HEK293 (cell line): ENCODE measurements around the gene PPM1J.
A peak's percentile ranks its signal among the peaks of the same experiment; 100 is the strongest.

Source experiments
- CTCF ChIA-PET: fragments of 350-600 bp; formaldehyde crosslinking; extraction: SDS; loops from one replicate; lab custom pipeline; 2021; ENCODE audit warnings: antibody characterized with exemption; lab: Yijun Ruan, JAX
- POLR2A ChIA-PET: fragments of 300-600 bp; formaldehyde crosslinking; extraction: SDS; loops from one replicate; lab custom pipeline; 2020; ENCODE audit warnings: antibody characterized with exemption, inconsistent platforms; lab: Yijun Ruan, JAX
- H3K27ac ChIP-seq: fragments of 200-500 bp; sonication (Bioruptor generic); 2 replicates; pipeline ENCODE4 v1.5.1; 2014; ENCODE audit warnings: low read depth, low read length, control low read depth, inconsistent platforms; ENCODE audit errors: extremely low read depth
- H3K36me3 ChIP-seq, 2 experiments: fragments of 200-500 bp in 1 of 2; sonication (Bioruptor generic) in 1 of 2; 1 replicate in 1 of 2; 2 replicates in 1 of 2; pipeline ENCODE4 v1.5.1; 2014 to 2017; ENCODE audit warnings: inconsistent platforms in 2 of 2, low read length in 2 of 2; ENCODE audit not compliant: control insufficient read depth in 2 of 2, insufficient read depth in 1 of 2
- H3K4me1 ChIP-seq: fragments of 200-500 bp; sonication (Bioruptor generic); 2 replicates; pipeline ENCODE4 v1.5.1; 2014; ENCODE audit warnings: mild to moderate bottlenecking, low read length, inconsistent platforms; ENCODE audit not compliant: control insufficient read depth, insufficient read depth
- H3K4me3 ChIP-seq: 2 replicates; pipeline ENCODE4 v1.5.1; 2011; ENCODE audit warnings: low read depth, mild to moderate bottlenecking, control low read depth, low read length, moderate library complexity
- H3K9me3 ChIP-seq: fragments of 200-500 bp; sonication (Bioruptor generic); 2 replicates; pipeline ENCODE4 v1.5.1; 2014; ENCODE audit warnings: low read depth, low read length, inconsistent platforms; ENCODE audit not compliant: control insufficient read depth, insufficient read depth
- AEBP2 ChIP-seq: fragments of 450-650 bp; formaldehyde crosslinking; IDR thresholded peaks from 2 replicates; pipeline ENCODE4 v1.5.1; 2016; ENCODE audit warnings: missing biosample characterization, missing genetic modification characterization, borderline replicate concordance
- BCL11B ChIP-seq: fragments of 450-650 bp; formaldehyde crosslinking; IDR thresholded peaks from 2 replicates; pipeline ENCODE4 v1.5.1; 2016; ENCODE audit warnings: low read depth, missing biosample characterization, missing genetic modification characterization
- GFI1B ChIP-seq: fragments of 450-650 bp; formaldehyde crosslinking; IDR thresholded peaks from 2 replicates; pipeline ENCODE4 v1.5.1; 2016; ENCODE audit warnings: missing biosample characterization, missing genetic modification characterization
- GLIS2 ChIP-seq: fragments of 450-650 bp; formaldehyde crosslinking; IDR thresholded peaks from 2 replicates; pipeline ENCODE4 v1.5.1; 2016; ENCODE audit warnings: missing biosample characterization, missing genetic modification characterization
- PRDM4 ChIP-seq: fragments of 450-650 bp; formaldehyde crosslinking; IDR thresholded peaks from 2 replicates; pipeline ENCODE4 v1.5.1; 2017; ENCODE audit warnings: missing biosample characterization, missing genetic modification characterization
- PRDM6 ChIP-seq: fragments of 450-650 bp; formaldehyde crosslinking; IDR thresholded peaks from 2 replicates; pipeline ENCODE4 v1.5.1; 2017; ENCODE audit warnings: missing biosample characterization, missing genetic modification characterization
- SCRT2 ChIP-seq: fragments of 450-650 bp; formaldehyde crosslinking; IDR thresholded peaks from 2 replicates; pipeline ENCODE4 v1.5.1; 2016; ENCODE audit warnings: missing biosample characterization, missing genetic modification characterization
- SP3 ChIP-seq: fragments of 450-650 bp; formaldehyde crosslinking; IDR thresholded peaks from 2 replicates; pipeline ENCODE4 v1.5.1; 2016; ENCODE audit warnings: missing biosample characterization, missing genetic modification characterization
- ZBTB49 ChIP-seq: fragments of 450-650 bp; formaldehyde crosslinking; IDR thresholded peaks from 2 replicates; pipeline ENCODE4 v1.5.1; 2016; ENCODE audit warnings: missing biosample characterization, missing genetic modification characterization, low read depth
- ZNF10 ChIP-seq: fragments of 450-650 bp; formaldehyde crosslinking; IDR thresholded peaks from 2 replicates; pipeline ENCODE4 v1.5.1; 2017; ENCODE audit warnings: missing biosample characterization, missing genetic modification characterization
- ZNF133 ChIP-seq: fragments of 450-650 bp; formaldehyde crosslinking; IDR thresholded peaks from 2 replicates; pipeline ENCODE4 v1.5.1; 2016; ENCODE audit warnings: missing biosample characterization, missing genetic modification characterization
- ZNF140 ChIP-seq: fragments of 450-650 bp; formaldehyde crosslinking; IDR thresholded peaks from 2 replicates; pipeline ENCODE4 v1.5.1; 2016; ENCODE audit warnings: missing biosample characterization, missing genetic modification characterization
- ZNF157 ChIP-seq: fragments of 450-650 bp; formaldehyde crosslinking; IDR thresholded peaks from 2 replicates; pipeline ENCODE4 v1.5.1; 2016; ENCODE audit warnings: missing biosample characterization, missing genetic modification characterization
- ZNF169 ChIP-seq: fragments of 450-650 bp; formaldehyde crosslinking; IDR thresholded peaks from 2 replicates; pipeline ENCODE4 v1.5.1; 2016; ENCODE audit warnings: missing biosample characterization, missing genetic modification characterization
- ZNF174 ChIP-seq: fragments of 450-650 bp; formaldehyde crosslinking; IDR thresholded peaks from 2 replicates; pipeline ENCODE4 v1.5.0; 2017; ENCODE audit warnings: missing biosample characterization, mild to moderate bottlenecking, missing genetic modification characterization
- ZNF341 ChIP-seq: fragments of 450-650 bp; formaldehyde crosslinking; IDR thresholded peaks from 2 replicates; pipeline ENCODE4; 2016; ENCODE audit warnings: low read depth, missing biosample characterization, missing genetic modification characterization
- ZNF544 ChIP-seq: fragments of 450-650 bp; formaldehyde crosslinking; IDR thresholded peaks from 2 replicates; pipeline ENCODE4 v1.5.0; 2017; ENCODE audit warnings: missing biosample characterization, missing genetic modification characterization
- ZNF558 ChIP-seq: fragments of 450-650 bp; formaldehyde crosslinking; IDR thresholded peaks from 2 replicates; pipeline ENCODE4 v1.5.1; 2016; ENCODE audit warnings: missing biosample characterization, missing genetic modification characterization
- ZNF560 ChIP-seq: fragments of 450-650 bp; formaldehyde crosslinking; IDR thresholded peaks from 2 replicates; pipeline ENCODE4 v1.5.1; 2017; ENCODE audit warnings: missing biosample characterization, missing genetic modification characterization, borderline replicate concordance
- ZNF571 ChIP-seq: fragments of 450-650 bp; formaldehyde crosslinking; IDR thresholded peaks from 2 replicates; pipeline ENCODE4 v1.5.0; 2017; ENCODE audit warnings: missing biosample characterization, missing genetic modification characterization
- ZNF580 ChIP-seq: fragments of 450-650 bp; formaldehyde crosslinking; IDR thresholded peaks from 2 replicates; pipeline ENCODE4 v1.5.1; 2016; ENCODE audit warnings: missing biosample characterization, missing genetic modification characterization
- ZNF596 ChIP-seq: fragments of 450-650 bp; IDR thresholded peaks from 2 replicates; pipeline ENCODE4 v1.5.0; 2018; ENCODE audit warnings: missing biosample characterization, mild to moderate bottlenecking, missing genetic modification characterization, moderate library complexity
- ZNF701 ChIP-seq: fragments of 450-650 bp; formaldehyde crosslinking; IDR thresholded peaks from 2 replicates; pipeline ENCODE4 v1.5.1; 2016; ENCODE audit warnings: missing biosample characterization, missing genetic modification characterization
- ZNF747 ChIP-seq: fragments of 450-650 bp; formaldehyde crosslinking; IDR thresholded peaks from 2 replicates; pipeline ENCODE4 v1.5.1; 2016; ENCODE audit warnings: missing biosample characterization, missing genetic modification characterization
- ZNF776 ChIP-seq: fragments of 450-650 bp; formaldehyde crosslinking; IDR thresholded peaks from 2 replicates; pipeline ENCODE4 v1.5.0; 2017; ENCODE audit warnings: missing biosample characterization, missing genetic modification characterization, borderline replicate concordance
- ZSCAN18 ChIP-seq: fragments of 450-650 bp; formaldehyde crosslinking; IDR thresholded peaks from 2 replicates; pipeline ENCODE4 v1.5.1; 2016; ENCODE audit warnings: missing biosample characterization, missing genetic modification characterization

Gene PPM1J

GRCh38 chr1:112706505-112707220, 8.5 kb downstream of the PPM1J start, which contains the start of gene RHOC (continued):
- TF ChIP-seq ZNF701 (tag by site-specific recombination) (no peak), ZNF571 (tag by site-specific recombination) (no peak), ZNF747 (tag by site-specific recombination) (no peak), PRDM6 (tag by site-specific recombination) (no peak), AEBP2 (tag by site-specific recombination) (no peak), ZNF140 (no peak), ZSCAN18 (tag by site-specific recombination) (no peak), PRDM4 (tag by site-specific recombination) (no peak), ZNF169 (tag by site-specific recombination) (no peak)

GRCh38 chr1:112704934-112705627, 10.1 kb downstream of the PPM1J start:
- Histone ChIP-seq H3K4me3 (peak overlapping the region; percentile 80), H3K9me3 (no peaks in the 10 kb centered on the region), H3K4me1 (peaks cover 17% of the 10 kb centered on the region), H3K36me3 (peaks cover 0 to 39% of the 10 kb centered on the region in 2 experiments; a peak in 1 of 3 replicates), H3K27ac (peak overlapping the region; percentile 79)
- ChIA-PET CTCF (interaction anchor here (0.7 to 2.1 kb wide), 7 partner anchors 31 to 368 kb away, joined by 3 to 5 read pairs (median 5); partner anchors contain the start of genes LRIG2 and MOV10), POLR2A (interaction anchor here (0.5 to 9.8 kb wide), 12 partner anchors 9 to 314 kb away, joined by 3 to 91 read pairs (median 4); partner anchors contain the start of genes CAPZA1, CTTNBP2NL, MOV10 and PPM1J)
- TF ChIP-seq ZNF776 (tag by site-specific recombination) (no peak), GLIS2 (tag by site-specific recombination) (peak; percentile 94), ZNF133 (tag by site-specific recombination) (no peak), ZNF157 (tag by site-specific recombination) (no peak), ZBTB49 (tag by site-specific recombination) (no peak), SP3 (tag by site-specific recombination) (peak; percentile 82), ZNF558 (no peak), ZNF560 (tag by site-specific recombination) (no peak), ZNF596 (no peak), ZNF544 (tag by site-specific recombination) (no peak), ZNF580 (tag by site-specific recombination) (no peak), GFI1B (tag by site-specific recombination) (no peak), ZNF341 (peak; percentile 94), BCL11B (no peak), ZNF174 (tag by site-specific recombination) (no peak), SCRT2 (tag by site-specific recombination) (no peak), ZNF10 (tag by site-specific recombination) (no peak; the same call in 1 of the 2 replicates)
